H9 (cell line): ENCODE measurements around the gene DMD. TPM values are rescaled to one million over a fixed set of nuclear protein-coding genes. Genes with fewer than 3 reads are reported as not detected.

Source experiments
- DNase-seq: peaks from one replicate; pipeline ENCODE4 v3.0.0-alpha.2; 2017
- H2AFZ ChIP-seq: one replicate; pipeline ENCODE4 v1.6.1; 2013; ENCODE audit warnings: mild to moderate bottlenecking, low read length, control low read depth, moderate library complexity
- H2AK5ac ChIP-seq: 2 replicates; pipeline ENCODE4 v1.6.1; 2013; ENCODE audit warnings: low read length, control low read depth, mixed read lengths; ENCODE audit not compliant: insufficient read length
- H2BK120ac ChIP-seq: one replicate; pipeline ENCODE4 v1.6.1; 2013; ENCODE audit warnings: low read depth, mild to moderate bottlenecking, low read length, control low read depth, inconsistent platforms; ENCODE audit not compliant: poor library complexity, severe bottlenecking
- H2BK12ac ChIP-seq: 2 replicates; pipeline ENCODE4 v1.6.1; 2013; ENCODE audit warnings: low read length, control low read depth, mixed read lengths, low read depth; ENCODE audit not compliant: insufficient read length
- H2BK15ac ChIP-seq: 2 replicates; pipeline ENCODE4 v1.6.1; 2013; ENCODE audit warnings: low read depth, low read length, control low read depth
- H2BK20ac ChIP-seq: one replicate; pipeline ENCODE4 v1.6.1; 2013; ENCODE audit warnings: low read depth, mild to moderate bottlenecking, low read length, control low read depth, inconsistent platforms; ENCODE audit not compliant: poor library complexity, severe bottlenecking
- H2BK5ac ChIP-seq: 2 replicates; pipeline ENCODE4 v1.6.1; 2013; ENCODE audit warnings: low read length, control low read depth, mixed read lengths; ENCODE audit not compliant: insufficient read length
- H3K14ac ChIP-seq: 2 replicates; pipeline ENCODE4 v1.6.1; 2013; ENCODE audit warnings: low read length, control low read depth; ENCODE audit not compliant: insufficient read depth
- H3K18ac ChIP-seq: 2 replicates; pipeline ENCODE4 v1.6.1; 2013; ENCODE audit warnings: low read depth, mild to moderate bottlenecking, mixed read lengths, low read length, control low read depth; ENCODE audit not compliant: insufficient read length
- H3K23ac ChIP-seq: 2 replicates; pipeline ENCODE4 v1.6.1; 2013; ENCODE audit warnings: low read length, control low read depth, mixed read lengths, low read depth; ENCODE audit not compliant: insufficient read length
- H3K23me2 ChIP-seq: 2 replicates; pipeline ENCODE4 v1.6.1; 2013; ENCODE audit warnings: low read depth, mild to moderate bottlenecking, mixed read lengths, low read length, control low read depth; ENCODE audit not compliant: insufficient read length, poor library complexity, severe bottlenecking
- H3K27ac ChIP-seq: 2 replicates; pipeline ENCODE4 v1.5.1; 2013; ENCODE audit warnings: low read length, control low read depth, mixed read lengths, low read depth; ENCODE audit not compliant: insufficient read length
- H3K27me3 ChIP-seq: 2 replicates; pipeline ENCODE4 v1.6.1; 2013; ENCODE audit warnings: low read length, control low read depth, inconsistent platforms; ENCODE audit not compliant: insufficient read depth
- H3K4ac ChIP-seq: 2 replicates; pipeline ENCODE4 v1.6.1; 2013; ENCODE audit warnings: low read depth, mild to moderate bottlenecking, control low read depth, inconsistent platforms, low read length, moderate library complexity
- H3K4me1 ChIP-seq: 2 replicates; pipeline ENCODE4 v1.6.1; 2013; ENCODE audit warnings: low read length, control low read depth, inconsistent platforms; ENCODE audit not compliant: insufficient read depth
- H3K4me2 ChIP-seq: 2 replicates; pipeline ENCODE4 v1.6.1; 2013; ENCODE audit warnings: low read length, control low read depth, mixed read lengths; ENCODE audit not compliant: insufficient read length, insufficient read depth
- H3K56ac ChIP-seq: 2 replicates; pipeline ENCODE4 v1.6.1; 2013; ENCODE audit warnings: low read depth, mild to moderate bottlenecking, mixed read lengths, low read length, control low read depth; ENCODE audit not compliant: insufficient read length
- H3K79me1 ChIP-seq: 2 replicates; pipeline ENCODE4 v1.6.1; 2013; ENCODE audit warnings: low read depth, mild to moderate bottlenecking, moderate library complexity, low read length, control low read depth, inconsistent platforms; ENCODE audit not compliant: insufficient read depth, poor library complexity, severe bottlenecking
- H3K79me2 ChIP-seq: 2 replicates; pipeline ENCODE4 v1.6.1; 2013; ENCODE audit warnings: low read length, control low read depth, inconsistent platforms; ENCODE audit not compliant: insufficient read depth
- H3K9ac ChIP-seq: 2 replicates; pipeline ENCODE4 v1.6.1; 2013; ENCODE audit warnings: low read length, control low read depth, mixed read lengths; ENCODE audit not compliant: insufficient read length; ENCODE audit errors: extremely low read depth
- H3K9me3 ChIP-seq: one replicate; pipeline ENCODE4 v1.6.1; 2013; ENCODE audit warnings: low read depth, low read length, inconsistent platforms; ENCODE audit not compliant: control insufficient read depth
- H3T11ph ChIP-seq: one replicate; pipeline ENCODE4 v1.6.1; 2013; ENCODE audit warnings: mild to moderate bottlenecking, low read length, control low read depth, inconsistent platforms
- H4K20me1 ChIP-seq: one replicate; pipeline ENCODE4 v1.6.1; 2013; ENCODE audit not compliant: control insufficient read depth, insufficient read length, insufficient read depth
- H4K5ac ChIP-seq: 2 replicates; pipeline ENCODE4 v1.6.1; 2013; ENCODE audit warnings: low read depth, mild to moderate bottlenecking, mixed read lengths, low read length, control low read depth; ENCODE audit not compliant: insufficient read length
- H4K8ac ChIP-seq: replicated peaks from 2 replicates; pipeline ENCODE4 v1.6.1; 2013; ENCODE audit warnings: low read length, control low read depth, mixed read lengths, low read depth; ENCODE audit not compliant: insufficient read length
- H4K91ac ChIP-seq: 2 replicates; pipeline ENCODE4 v1.6.1; 2013; ENCODE audit warnings: low read depth, mild to moderate bottlenecking, moderate library complexity, mixed read lengths, low read length, control low read depth; ENCODE audit not compliant: insufficient read length
- H3K27ac Mint-ChIP-seq, 3 experiments: 2 replicates in 2 of 3; 3 replicates in 1 of 3; pipeline ENCODE4 v1.8.0; 2020 to 2021; ENCODE audit warnings: mixed read lengths in 3 of 3, mild to moderate bottlenecking in 1 of 3, moderate library complexity in 1 of 3
- H3K27me3 Mint-ChIP-seq: 2 replicates; pipeline ENCODE4 v1.8.0; 2021; ENCODE audit warnings: low read depth, mild to moderate bottlenecking, moderate library complexity, mixed read lengths
- H3K36me3 Mint-ChIP-seq, 3 experiments: 2 replicates in 2 of 3; 3 replicates in 1 of 3; pipeline ENCODE4 v1.8.0; 2020 to 2021; ENCODE audit warnings: low read depth in 3 of 3, mixed read lengths in 3 of 3; ENCODE audit not compliant: insufficient read depth in 1 of 3
- H3K4me1 Mint-ChIP-seq, 2 experiments: 2 replicates each; pipeline ENCODE4 v1.8.0; 2020; ENCODE audit warnings: mixed read lengths in 2 of 2
- H3K4me3 Mint-ChIP-seq, 2 experiments: 2 replicates in 1 of 2; 3 replicates in 1 of 2; pipeline ENCODE4 v1.8.0; 2020 to 2021; ENCODE audit warnings: mild to moderate bottlenecking in 2 of 2, mixed read lengths in 2 of 2, moderate library complexity in 1 of 2
- H3K9me3 Mint-ChIP-seq, 2 experiments: 2 replicates in 1 of 2; 3 replicates in 1 of 2; pipeline ENCODE4 v1.8.0; 2020; ENCODE audit warnings: mild to moderate bottlenecking in 2 of 2, mixed read lengths in 2 of 2, moderate library complexity in 1 of 2
- CTCF ChIP-seq: fragments of 200-600 bp; sonication (generic); conservative IDR thresholded peaks from 3 replicates; pipeline ENCODE4 v1.8.0; 2021; ENCODE audit warnings: antibody characterized with exemption, mild to moderate bottlenecking
- WGBS: extraction: QIAGEN DNeasy Blood & Tissue Kit; methylation state at CpG from one replicate; pipeline ENCODE4 v1.1.7; 2013; ENCODE audit warnings: missing lambda C conversion rate, low lambda C conversion rate, mixed read lengths; ENCODE audit not compliant: insufficient read length; ENCODE audit errors: extremely low coverage; 5-methylcytosine and 5-hydroxymethylcytosine counted together
- total RNA-seq: library from RNA; stranded (reverse); gene quantifications from 2 replicates; pipeline ENCODE4 v1.2.1, GENCODE V29; 2021

The DMD gene
- total RNA-seq, 1 experiment from 2014 or later: 3.8 TPM

- 0 out of 4 replicates have a peak, but pooled peaks cover 0 to 4% of the 10 kb centered on the region in 2 experiments for H3K4me1 Mint-ChIP-seq
- no peak overlapping the region for H4K91ac ChIP-seq
- no peak overlapping the region for H2AFZ ChIP-seq
- H4K5ac ChIP-seq: no peak overlapping the region
- H3K9me3 Mint-ChIP-seq: peaks cover 56 to 66% of the 10 kb centered on the region in 2 experiments
- no peaks in the 10 kb centered on the region for H4K20me1 ChIP-seq
- no peak overlapping the region for H3T11ph ChIP-seq
- no peak overlapping the region for H2BK12ac ChIP-seq
- no peak overlapping the region for H3K23ac ChIP-seq
- no peak overlapping the region for H4K8ac ChIP-seq
- no peaks in the 10 kb centered on the region for H3K79me2 ChIP-seq
- H3K4ac ChIP-seq: no peak overlapping the region
- no peak overlapping the region for H3K14ac ChIP-seq
- peaks cover 5% of the 10 kb centered on the region for H3K9me3 ChIP-seq
- no peak overlapping the region for H2BK15ac ChIP-seq
- H2BK20ac ChIP-seq: no peak overlapping the region
- WGBS: no CpG with 5 or more reads among the region's 6 CpGs
- H3K36me3 Mint-ChIP-seq: peaks cover 3 to 18% (median 8%) of the 10 kb centered on the region in 3 experiments; a peak in 6 of 7 replicates
- no peak overlapping the region for H2BK120ac ChIP-seq
- H3K23me2 ChIP-seq: no peaks in the 10 kb centered on the region
- no peak overlapping the region for H3K56ac ChIP-seq
- H2AK5ac ChIP-seq: no peak overlapping the region
- H3K27ac ChIP-seq: no peak overlapping the region
- H3K18ac ChIP-seq: no peak overlapping the region
- no peak for TF ChIP-seq CTCF
- no peaks in the 10 kb centered on the region for H3K4me1 ChIP-seq
- H2BK5ac ChIP-seq: no peak overlapping the region
- H3K27ac Mint-ChIP-seq: no peak overlapping the region
- no peaks in the 10 kb centered on the region for H3K79me1 ChIP-seq
- no peak overlapping the region for H3K9ac ChIP-seq
- no peak overlapping the region for H3K4me2 ChIP-seq
- H3K27me3 ChIP-seq: no peaks in the 10 kb centered on the region
- H3K4me3 Mint-ChIP-seq: no peak overlapping the region
- H3K27me3 Mint-ChIP-seq: no peaks in the 10 kb centered on the region; the same call in 1 of the 2 replicates
- no peak for DNase-seq
Measured at GRCh38 chrX:31130457-31131220, 2080.7 kb downstream of the DMD start.
